Esophagus squamous epithelium (tissue), 5 donors: ENCODE results near the gene CYTH3. TPM values are rescaled to one million over a fixed set of nuclear protein-coding genes. Genes with fewer than 3 reads are reported as not detected.
"Not testable (repeated sequence)": the region's sequence is repeated elsewhere in the genome, so short reads cannot be mapped to it uniquely, and the experiment has no call there.

Experiments used
- DNase-seq: peaks from one replicate; lab custom pipeline; 2025; lab: John Stamatoyannopoulos, UW
- H3K27ac ChIP-seq, 4 donors: fragments of 200-600 bp; sonication (generic); one replicate each; pipeline ENCODE4 v1.5.1; 2016 to 2019; ENCODE audit warnings: mild to moderate bottlenecking in 1 of 4
- H3K27me3 ChIP-seq, 4 donors: fragments of 200-600 bp; sonication (generic); 1 replicate in 3 of 4; 2 replicates in 1 of 4; pipeline versions ENCODE4 v1.5.1 to v1.6.0; 2017 to 2021; ENCODE audit warnings: antibody characterized with exemption in 1 of 4
- H3K36me3 ChIP-seq, 3 donors: fragments of 200-600 bp; sonication (generic); one replicate each; pipeline ENCODE4 v1.5.1; 2016 to 2019
- H3K4me1 ChIP-seq, 3 donors: fragments of 200-600 bp; sonication (generic); one replicate each; pipeline ENCODE4 v1.5.1; 2017 to 2019
- H3K4me3 ChIP-seq, 4 donors: fragments of 200-600 bp; sonication (generic); 1 replicate in 3 of 4; 2 replicates in 1 of 4; pipeline ENCODE4 v1.5.1; 2016 to 2019; ENCODE audit warnings: mild to moderate bottlenecking in 2 of 4, moderate library complexity in 1 of 4
- H3K9me3 ChIP-seq, 3 donors: fragments of 200-600 bp; sonication (generic); one replicate each; pipeline ENCODE4 v1.5.1; 2016 to 2019
- POLR2A ChIP-seq, 4 donors: fragments of 450-650 bp; IDR thresholded peaks; one replicate each; pipeline ENCODE4 v1.6.1; 2017; ENCODE audit warnings: antibody characterized with exemption in 4 of 4, mild to moderate bottlenecking in 4 of 4, moderate library complexity in 3 of 4
- WGBS, 2 donors: methylation state at CpG; one replicate each; pipeline ENCODE4 v1.1.5; 2018; 5-methylcytosine and 5-hydroxymethylcytosine counted together
- intact Hi-C: fragments of 100-400 bp; cut with DNase I; formaldehyde crosslinking; loops from one replicate; pipeline ENCODE4 v1.15.0; 2022
- total RNA-seq, 4 donors: library from RNA; depleted of rRNA; stranded (reverse); fragments of >200 nt; gene quantifications; one replicate each; pipeline ENCODE4 v1.1.0, GENCODE V29; 2016
- TF ChIP-seq, protein P1 (sequence below), 6 experiments: fragments of 450-650 bp in 4 of 6; fragments of 200-600 bp in 2 of 6; sonication (generic) in 2 of 6; IDR thresholded peaks; one replicate each; pipeline ENCODE4 v1.5.1; 2016 to 2019; ENCODE audit warnings: antibody characterized with exemption in 6 of 6, mild to moderate bottlenecking in 4 of 6, moderate library complexity in 4 of 6
- donor health status: DM: yes; HTN: yes; CAD: no.

CYTH3 gene
- total RNA-seq, 4 donors from 2014 or later, result 11.5 to 27.7 (median 12.7) TPM

DNA sequence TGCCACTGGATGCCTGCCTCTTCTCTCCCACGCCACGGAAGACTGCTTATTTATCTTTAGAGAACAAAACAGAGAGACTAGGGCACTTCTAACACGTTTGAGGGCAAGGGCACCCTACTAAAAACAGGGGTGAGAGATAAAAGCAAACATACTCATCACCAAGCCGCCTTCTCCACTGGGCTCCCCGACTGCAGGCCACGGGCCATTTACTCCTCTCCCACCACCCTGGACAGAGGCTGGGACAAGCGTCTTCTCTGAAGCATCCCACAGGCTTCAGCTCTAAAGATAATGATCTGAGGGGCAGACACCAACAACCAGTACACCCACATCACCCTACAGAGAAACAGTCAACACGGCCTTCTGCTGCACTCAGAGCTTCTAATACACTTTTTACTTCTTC is 78.7 kb downstream of the CYTH3 start:
- TF ChIP-seq, protein P1, sequence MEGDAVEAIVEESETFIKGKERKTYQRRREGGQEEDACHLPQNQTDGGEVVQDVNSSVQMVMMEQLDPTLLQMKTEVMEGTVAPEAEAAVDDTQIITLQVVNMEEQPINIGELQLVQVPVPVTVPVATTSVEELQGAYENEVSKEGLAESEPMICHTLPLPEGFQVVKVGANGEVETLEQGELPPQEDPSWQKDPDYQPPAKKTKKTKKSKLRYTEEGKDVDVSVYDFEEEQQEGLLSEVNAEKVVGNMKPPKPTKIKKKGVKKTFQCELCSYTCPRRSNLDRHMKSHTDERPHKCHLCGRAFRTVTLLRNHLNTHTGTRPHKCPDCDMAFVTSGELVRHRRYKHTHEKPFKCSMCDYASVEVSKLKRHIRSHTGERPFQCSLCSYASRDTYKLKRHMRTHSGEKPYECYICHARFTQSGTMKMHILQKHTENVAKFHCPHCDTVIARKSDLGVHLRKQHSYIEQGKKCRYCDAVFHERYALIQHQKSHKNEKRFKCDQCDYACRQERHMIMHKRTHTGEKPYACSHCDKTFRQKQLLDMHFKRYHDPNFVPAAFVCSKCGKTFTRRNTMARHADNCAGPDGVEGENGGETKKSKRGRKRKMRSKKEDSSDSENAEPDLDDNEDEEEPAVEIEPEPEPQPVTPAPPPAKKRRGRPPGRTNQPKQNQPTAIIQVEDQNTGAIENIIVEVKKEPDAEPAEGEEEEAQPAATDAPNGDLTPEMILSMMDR (IDR thresholded peaks at IDR 0.05), result no peak
- TF ChIP-seq POLR2A (IDR thresholded peaks at IDR 0.05), result no peak
- intact Hi-C loops, result no loop called here
- no peaks in the 10 kb centered on the region for H3K27me3 ChIP-seq
- H3K9me3 ChIP-seq, result no peaks in the 10 kb centered on the region
- peaks cover 0 to 14% (median 5%) of the 10 kb centered on the region in 3 donors for H3K36me3 ChIP-seq
- no peak overlapping the region for H3K27ac ChIP-seq
- peaks cover 0 to 3% (median 0%) of the 10 kb centered on the region in 3 donors for H3K4me1 ChIP-seq
- WGBS, 2 donors, result 62 to 83% methylated on average over 8 of the region's 8 CpGs
- no peak for DNase-seq
- H3K4me3 ChIP-seq, result no peak overlapping the region

DNA sequence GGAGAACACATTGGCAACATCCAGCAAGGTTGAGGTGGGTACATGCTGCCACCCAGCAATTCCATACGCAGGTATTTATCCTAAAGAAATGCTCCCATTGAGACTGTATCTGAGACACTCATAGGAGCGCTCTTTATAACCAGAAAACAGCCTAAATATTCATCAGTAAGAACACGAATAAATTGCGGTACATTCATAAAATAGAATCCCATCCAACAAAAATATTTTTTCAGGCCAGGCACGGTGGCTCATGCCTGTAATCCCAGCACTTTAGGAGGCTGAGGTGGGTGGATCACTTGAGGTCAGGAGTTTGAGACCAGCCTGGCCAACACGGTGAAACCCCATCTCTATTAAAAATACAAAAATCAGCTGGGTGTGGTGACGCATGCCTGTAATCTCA is 81.9 kb downstream of the CYTH3 start:
- WGBS, 2 donors, result 81 to 82% methylated on average over 7 of the region's 7 CpGs
- H3K36me3 ChIP-seq, result peaks cover 0 to 44% (median 15%) of the 10 kb centered on the region in 3 donors
- intact Hi-C loops, H3K9me3 ChIP-seq, H3K4me1 ChIP-seq, H3K27ac ChIP-seq, DNase-seq, H3K27me3 ChIP-seq, H3K4me3 ChIP-seq: not testable (repeated sequence)

DNA sequence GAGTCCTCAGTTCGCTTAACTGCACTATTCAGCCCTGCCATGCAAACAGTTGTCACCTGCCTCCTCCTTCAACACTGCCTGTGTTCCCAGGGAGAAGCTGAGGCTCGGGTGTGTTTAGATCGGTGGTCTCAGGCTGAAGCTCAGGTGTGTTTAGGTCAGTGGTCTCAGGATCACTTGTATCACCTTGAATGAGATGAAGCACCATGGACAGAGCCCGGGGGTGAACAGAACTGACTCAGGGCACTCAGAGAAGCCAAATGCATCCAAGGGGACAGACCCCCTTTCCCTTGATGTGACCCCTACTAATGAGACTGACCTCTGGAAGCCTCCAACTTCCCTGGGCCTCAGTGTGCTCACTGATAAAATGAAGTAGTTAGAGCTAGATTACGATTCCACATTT is 84.0 kb downstream of the CYTH3 start:
- intact Hi-C loops, result no loop called here
- no peaks in the 10 kb centered on the region for H3K9me3 ChIP-seq
- TF ChIP-seq, protein P1 (IDR thresholded peaks at IDR 0.05), result no peak
- TF ChIP-seq POLR2A (IDR thresholded peaks at IDR 0.05), result no peak

DNA sequence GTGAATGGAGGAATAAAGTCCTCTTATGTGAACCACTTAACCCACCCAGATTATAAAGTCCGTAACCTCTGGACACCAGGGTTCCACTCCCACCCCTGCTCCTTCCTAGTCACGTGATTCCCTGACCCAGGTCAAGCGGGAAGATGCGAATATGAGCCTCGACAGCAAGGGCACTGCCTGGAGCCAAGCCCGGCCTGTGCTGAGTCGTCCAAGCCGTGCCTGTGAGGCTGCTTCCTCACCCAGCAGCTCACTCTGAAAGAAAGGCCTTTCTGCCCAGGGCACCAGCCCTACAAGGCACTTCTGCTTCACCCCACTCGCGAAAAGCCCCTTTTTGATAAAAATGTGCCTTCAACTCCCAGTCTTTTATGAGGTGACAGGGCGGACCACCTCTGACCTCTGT is 85.8 kb downstream of the CYTH3 start:
- Histone ChIP-seq H3K4me1 (no peaks in the 10 kb centered on the region), H3K27me3 (no peaks in the 10 kb centered on the region), H3K4me3 (no peak overlapping the region), H3K36me3 (peaks cover 0 to 69% (median 15%) of the 10 kb centered on the region in 3 donors), H3K9me3 (no peaks in the 10 kb centered on the region), H3K27ac (no peak overlapping the region)
- intact Hi-C loops, result no loop called here
- DNase-seq, result no peak
- TF ChIP-seq, protein P1 (IDR thresholded peaks at IDR 0.05), result no peak
- TF ChIP-seq POLR2A (IDR thresholded peaks at IDR 0.05), result no peak
- 75 to 93% methylated on average over 7 to 11 of the region's 11 CpGs for WGBS, 2 donors

More for the DNA sequence above, 84.0 kb downstream of the CYTH3 start:
- no peak for DNase-seq
- no peaks in the 10 kb centered on the region for H3K4me1 ChIP-seq
- 80 to 91% methylated on average over 4 to 5 of the region's 5 CpGs for whole genome bisulfite sequencing, 2 donors
- no peak overlapping the region for H3K4me3 ChIP-seq
- peaks cover 0 to 58% (median 15%) of the 10 kb centered on the region in 3 donors for H3K36me3 ChIP-seq
- no peak overlapping the region for H3K27ac ChIP-seq
- H3K27me3 ChIP-seq, result no peaks in the 10 kb centered on the region

DNA sequence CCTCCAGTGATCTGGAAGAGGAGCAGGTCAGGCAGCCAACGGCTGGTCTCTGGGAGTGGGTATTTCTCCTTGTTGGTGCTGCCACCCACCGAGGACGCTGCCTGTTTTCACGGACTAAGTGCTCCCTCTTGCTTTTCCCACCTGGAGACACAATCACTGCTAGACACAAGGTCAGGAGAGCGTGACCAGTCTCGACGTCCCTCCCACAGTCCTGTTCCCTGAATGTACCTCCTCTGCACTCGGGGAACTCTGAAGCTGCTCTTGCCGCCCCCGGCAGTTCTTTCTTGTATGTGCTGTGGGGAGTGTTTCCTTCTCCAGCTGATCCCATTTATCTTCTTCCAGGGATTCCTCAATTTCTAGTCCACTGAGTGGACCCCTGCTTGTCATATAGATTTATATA is 89.4 kb downstream of the CYTH3 start:
- Histone ChIP-seq H3K4me3 (no peak overlapping the region), H3K36me3 (peaks cover 0 to 48% (median 10%) of the 10 kb centered on the region in 3 donors), H3K27me3 (no peaks in the 10 kb centered on the region), H3K4me1 (peaks cover 0 to 18% (median 7%) of the 10 kb centered on the region in 3 donors), H3K9me3 (no peaks in the 10 kb centered on the region), H3K27ac (no peak overlapping the region)
- intact Hi-C loops, result no loop called here
- TF ChIP-seq, protein P1 (IDR thresholded peaks at IDR 0.05), result no peak
- TF ChIP-seq POLR2A (IDR thresholded peaks at IDR 0.05), result no peak
- DNase-seq, result no peak
- WGBS, 2 donors, result 94 to 95% methylated on average over 7 of the region's 10 CpGs

DNA sequence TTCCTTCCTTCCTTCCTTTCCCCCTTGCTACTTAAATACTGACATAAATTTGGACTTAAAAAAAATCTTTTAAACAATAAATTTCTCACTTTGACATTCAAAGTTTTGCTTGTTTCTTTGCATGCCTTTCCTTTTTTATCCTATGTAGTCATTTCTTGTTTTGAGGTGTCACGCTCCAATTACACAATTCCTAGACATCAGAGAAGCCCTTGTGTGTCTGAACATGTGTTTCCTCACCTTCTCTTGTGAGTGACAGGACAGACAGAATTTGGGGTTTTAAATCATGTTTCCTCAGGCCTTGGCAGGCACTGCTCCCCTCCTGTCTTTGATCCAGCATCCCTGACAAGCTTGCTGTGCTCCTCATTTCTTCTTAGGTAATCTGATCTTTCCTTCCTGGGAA is 91.3 kb downstream of the CYTH3 start:
- H3K9me3 ChIP-seq, result no peaks in the 10 kb centered on the region
- intact Hi-C loops, result no loop called here
- WGBS, 2 donors, result 25 to 39% methylated on average over 1 of the region's 1 CpG
- no peak overlapping the region for H3K4me3 ChIP-seq
- peaks cover 0 to 30% (median 10%) of the 10 kb centered on the region in 3 donors for H3K4me1 ChIP-seq
- H3K27me3 ChIP-seq, result no peaks in the 10 kb centered on the region
- no peak overlapping the region for H3K27ac ChIP-seq
- H3K36me3 ChIP-seq, result peaks cover 0 to 46% (median 0%) of the 10 kb centered on the region in 3 donors
- DNase-seq, result no peak
- TF ChIP-seq, protein P1 (IDR thresholded peaks at IDR 0.05), result no peak
